ENCODE data around the gene MATK. TPM values are rescaled to one million over a fixed set of nuclear protein-coding genes. Genes with fewer than 3 reads are reported as not detected.

MATK gene
- total RNA-seq, 1 experiment from 2014 or later: not detected

DNA sequence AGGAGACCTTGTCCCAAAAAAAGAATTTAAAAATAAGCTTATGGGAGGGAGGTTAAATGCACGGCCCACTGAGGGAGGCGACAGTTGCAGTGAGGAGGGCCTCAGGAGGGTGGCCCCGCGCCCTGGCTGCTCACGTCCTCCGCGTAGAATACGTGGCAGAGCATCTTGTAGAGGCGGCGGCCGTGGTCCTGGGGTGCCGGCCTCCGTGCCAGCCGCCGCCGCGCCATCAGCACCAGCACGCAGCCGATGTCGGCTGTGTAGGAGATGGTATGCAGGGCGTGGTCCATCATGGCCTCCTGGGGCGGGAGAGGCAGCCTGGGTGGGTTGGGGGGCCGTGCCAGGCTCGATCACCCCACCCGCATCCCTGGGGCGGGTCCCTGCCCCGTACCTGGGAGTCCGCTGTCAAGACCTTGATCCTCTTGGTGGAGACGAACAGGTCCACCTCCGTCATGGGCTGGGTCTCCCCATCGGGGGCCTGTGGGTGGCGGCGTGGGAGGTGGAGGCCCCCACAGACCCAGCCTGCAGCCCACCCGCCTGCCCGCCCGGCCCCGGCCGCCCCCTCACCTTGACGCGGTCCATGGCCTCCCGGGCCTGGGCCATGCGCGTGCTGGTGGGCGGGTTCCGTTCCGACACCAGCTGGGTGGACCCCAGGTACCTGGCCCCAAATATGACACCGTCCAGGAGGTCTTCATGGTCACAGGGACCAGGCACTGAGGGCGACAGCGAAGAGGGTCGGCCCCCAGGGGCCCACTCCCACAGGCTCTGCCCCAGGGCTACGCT, 32.4 kb downstream of the MATK start:
- BruUV-seq (replicated peaks): no TSS peak
- CTCF ChIA-PET: no interaction called here
- Histone ChIP-seq H3K79me2 (ENCODE audit: low read length) (no peaks in the 10 kb centered on the region), H3K27ac (ENCODE audit: low read length) (no peak overlapping the region), H3K9me3 (ENCODE audit: low read length) (no peaks in the 10 kb centered on the region), H3K9me2 (replicated peaks; ENCODE audit: low read length) (no peaks in the 10 kb centered on the region), H2AFZ (ENCODE audit: low read length) (no peak overlapping the region), H3K36me3 (ENCODE audit: low read depth, low read length) (no peaks in the 10 kb centered on the region), H3K27me3 (ENCODE audit: low read length) (no peaks in the 10 kb centered on the region), H3K4me2 (ENCODE audit: low read length) (no peak overlapping the region), H4K20me1 (ENCODE audit: low read length) (no peaks in the 10 kb centered on the region), H3K9ac (ENCODE audit: low read length) (no peak overlapping the region), H3K4me1 (ENCODE audit: insufficient read depth, low read length) (no peaks in the 10 kb centered on the region), H3K4me3 (ENCODE audit: low read length) (no peak overlapping the region), H3F3A (ENCODE audit: low read length, unreplicated experiment) (no peaks in the 10 kb centered on the region)
- no peak for TF ChIP-seq EZH2phosphoT487 (IDR thresholded peaks at IDR 0.05; ENCODE audit: borderline replicate concordance, low read length)
- no peak for TF ChIP-seq EZH2 (IDR thresholded peaks at IDR 0.05; ENCODE audit: low read length, unreplicated experiment)
- TF ChIP-seq, protein P1, sequence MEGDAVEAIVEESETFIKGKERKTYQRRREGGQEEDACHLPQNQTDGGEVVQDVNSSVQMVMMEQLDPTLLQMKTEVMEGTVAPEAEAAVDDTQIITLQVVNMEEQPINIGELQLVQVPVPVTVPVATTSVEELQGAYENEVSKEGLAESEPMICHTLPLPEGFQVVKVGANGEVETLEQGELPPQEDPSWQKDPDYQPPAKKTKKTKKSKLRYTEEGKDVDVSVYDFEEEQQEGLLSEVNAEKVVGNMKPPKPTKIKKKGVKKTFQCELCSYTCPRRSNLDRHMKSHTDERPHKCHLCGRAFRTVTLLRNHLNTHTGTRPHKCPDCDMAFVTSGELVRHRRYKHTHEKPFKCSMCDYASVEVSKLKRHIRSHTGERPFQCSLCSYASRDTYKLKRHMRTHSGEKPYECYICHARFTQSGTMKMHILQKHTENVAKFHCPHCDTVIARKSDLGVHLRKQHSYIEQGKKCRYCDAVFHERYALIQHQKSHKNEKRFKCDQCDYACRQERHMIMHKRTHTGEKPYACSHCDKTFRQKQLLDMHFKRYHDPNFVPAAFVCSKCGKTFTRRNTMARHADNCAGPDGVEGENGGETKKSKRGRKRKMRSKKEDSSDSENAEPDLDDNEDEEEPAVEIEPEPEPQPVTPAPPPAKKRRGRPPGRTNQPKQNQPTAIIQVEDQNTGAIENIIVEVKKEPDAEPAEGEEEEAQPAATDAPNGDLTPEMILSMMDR (conservative IDR thresholded peaks at IDR 0.05; ENCODE audit: low read depth, low read length): no peak
- intact Hi-C loops (cut with micrococcal nuclease): no loop called here
- DNase-seq (no peak), ATAC-seq (no peak)
- POLR2A ChIA-PET (ENCODE audit: unreplicated experiment): no interaction called here

DNA sequence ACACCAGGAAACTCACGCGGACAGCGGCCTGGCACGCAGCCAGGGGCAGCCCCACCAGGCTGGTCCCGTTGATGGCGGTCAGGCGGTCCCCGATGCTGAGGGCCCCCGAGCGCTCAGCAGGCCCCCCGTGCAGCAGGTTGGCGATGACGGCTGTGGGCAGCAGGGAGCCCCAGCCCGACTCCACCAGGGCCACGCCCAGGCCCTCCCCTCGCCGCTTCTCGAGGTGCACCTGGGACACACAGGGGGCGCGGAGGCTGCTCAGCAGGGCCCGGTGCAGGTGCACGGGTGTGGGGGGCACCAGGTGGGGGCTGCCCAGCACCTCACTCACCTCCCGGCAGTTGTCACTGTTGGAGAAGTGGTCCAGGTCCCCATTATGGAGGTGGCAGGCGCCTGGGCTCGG, 33.7 kb downstream of the MATK start:
- no TSS peak for BruUV-seq (replicated peaks)
- no peak for ATAC-seq
- H3K27me3 ChIP-seq (ENCODE audit: low read length): no peaks in the 10 kb centered on the region
- DNase-seq: no peak
- H3K9me2 ChIP-seq (replicated peaks; ENCODE audit: low read length): no peaks in the 10 kb centered on the region
- no peaks in the 10 kb centered on the region for H3F3A ChIP-seq (ENCODE audit: low read length, unreplicated experiment)
- no peak overlapping the region for H2AFZ ChIP-seq (ENCODE audit: low read length)
- H3K27ac ChIP-seq (ENCODE audit: low read length): no peak overlapping the region
- H3K9me3 ChIP-seq (ENCODE audit: low read length): no peaks in the 10 kb centered on the region
- H3K79me2 ChIP-seq (ENCODE audit: low read length): no peaks in the 10 kb centered on the region
- H3K4me2 ChIP-seq (ENCODE audit: low read length): no peak overlapping the region
- no peaks in the 10 kb centered on the region for H3K4me1 ChIP-seq (ENCODE audit: insufficient read depth, low read length)
- intact Hi-C loops (cut with micrococcal nuclease): no loop called here
- CTCF ChIA-PET: no interaction called here
- no peaks in the 10 kb centered on the region for H3K36me3 ChIP-seq (ENCODE audit: low read depth, low read length)
- H3K4me3 ChIP-seq (ENCODE audit: low read length): no peak overlapping the region
- POLR2A ChIA-PET (ENCODE audit: unreplicated experiment): no interaction called here
- TF ChIP-seq EZH2 (IDR thresholded peaks at IDR 0.05; ENCODE audit: low read length, unreplicated experiment) (no peak), EZH2phosphoT487 (IDR thresholded peaks at IDR 0.05; ENCODE audit: borderline replicate concordance, low read length) (no peak)
- TF ChIP-seq, protein P1 (conservative IDR thresholded peaks at IDR 0.05; ENCODE audit: low read depth, low read length): no peak
- no peaks in the 10 kb centered on the region for H4K20me1 ChIP-seq (ENCODE audit: low read length)
- no peak overlapping the region for H3K9ac ChIP-seq (ENCODE audit: low read length)

DNA sequence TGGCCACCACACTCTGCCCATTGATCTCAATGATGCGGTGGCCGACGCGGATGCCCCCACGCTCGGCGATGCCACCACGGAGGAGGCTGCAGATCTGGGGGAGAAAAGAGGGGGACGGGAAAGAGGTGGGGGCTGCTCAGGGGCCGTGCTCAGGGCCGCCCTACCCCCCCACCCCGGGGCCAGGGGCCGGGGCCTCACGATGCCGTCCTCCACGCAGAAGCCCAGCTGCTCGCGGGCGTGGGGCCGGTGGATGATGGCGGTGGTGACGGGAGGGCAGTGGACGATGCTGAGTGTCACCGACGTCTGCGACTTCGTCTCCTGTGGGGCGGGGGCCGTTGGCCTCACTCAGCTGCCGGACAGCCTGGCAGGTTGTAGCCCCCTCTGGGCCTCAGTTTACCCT, 34.9 kb downstream of the MATK start:
- Histone ChIP-seq H3K9me2 (replicated peaks; ENCODE audit: low read length) (no peaks in the 10 kb centered on the region), H3K4me2 (ENCODE audit: low read length) (no peak overlapping the region), H3K9me3 (ENCODE audit: low read length) (no peaks in the 10 kb centered on the region), H3K4me3 (ENCODE audit: low read length) (no peak overlapping the region), H3K79me2 (ENCODE audit: low read length) (no peaks in the 10 kb centered on the region), H3F3A (ENCODE audit: low read length, unreplicated experiment) (no peaks in the 10 kb centered on the region), H4K20me1 (ENCODE audit: low read length) (no peaks in the 10 kb centered on the region), H3K27me3 (ENCODE audit: low read length) (no peaks in the 10 kb centered on the region), H2AFZ (ENCODE audit: low read length) (no peak overlapping the region), H3K9ac (ENCODE audit: low read length) (no peak overlapping the region), H3K4me1 (ENCODE audit: insufficient read depth, low read length) (no peaks in the 10 kb centered on the region), H3K36me3 (ENCODE audit: low read depth, low read length) (no peaks in the 10 kb centered on the region), H3K27ac (ENCODE audit: low read length) (no peak overlapping the region)
- POLR2A ChIA-PET (ENCODE audit: unreplicated experiment): no interaction called here
- no peak for TF ChIP-seq EZH2phosphoT487 (IDR thresholded peaks at IDR 0.05; ENCODE audit: borderline replicate concordance, low read length)
- TF ChIP-seq EZH2 (IDR thresholded peaks at IDR 0.05; ENCODE audit: low read length, unreplicated experiment): no peak
- TF ChIP-seq, protein P1 (conservative IDR thresholded peaks at IDR 0.05; ENCODE audit: low read depth, low read length): no peak
- ATAC-seq: no peak
- intact Hi-C loops (cut with micrococcal nuclease): no loop called here
- CTCF ChIA-PET: no interaction called here
- BruUV-seq (replicated peaks): no TSS peak
- no peak for DNase-seq
